Keratinocyte (primary cell): Measurements from ENCODE around the gene DPH6. TPM values are rescaled to one million over a fixed set of nuclear protein-coding genes. Genes with fewer than 3 reads are reported as not detected.

ENCODE experiments used
- DNase-seq: peaks from one replicate; pipeline ENCODE4 v3.0.0-alpha.2; 2011; ENCODE audit warnings: low read depth, missing footprints, low spot score
- FAIRE-seq: peaks from 2 replicates; lab custom pipeline; 2011; peaks lifted over from hg19 to GRCh38; lab: Jason Lieb, UNC
- H2AFZ ChIP-seq: 2 replicates; pipeline ENCODE4 v1.6.0; 2012; ENCODE audit warnings: low read length, control low read depth, inconsistent platforms; ENCODE audit not compliant: control insufficient read depth
- H3K27ac ChIP-seq: 2 replicates; pipeline ENCODE4 v1.5.1; 2011; ENCODE audit warnings: low read length; ENCODE audit not compliant: control insufficient read depth, insufficient read depth
- H3K27me3 ChIP-seq: 3 replicates; pipeline ENCODE4 v1.6.0; 2011; ENCODE audit warnings: low read length; ENCODE audit not compliant: control insufficient read depth, insufficient read depth; ENCODE audit errors: extremely low read depth
- H3K36me3 ChIP-seq, 2 experiments: 2 replicates in 1 of 2; 3 replicates in 1 of 2; pipeline ENCODE4 v1.5.1; 2011; ENCODE audit warnings: low read length in 2 of 2, mild to moderate bottlenecking in 1 of 2; ENCODE audit not compliant: control insufficient read depth in 2 of 2, insufficient read depth in 2 of 2; ENCODE audit errors: extremely low read depth in 1 of 2
- H3K4me1 ChIP-seq: 3 replicates; pipeline ENCODE4 v1.5.1; 2011; ENCODE audit warnings: low read length; ENCODE audit not compliant: control insufficient read depth, insufficient read depth; ENCODE audit errors: extremely low read depth
- H3K4me2 ChIP-seq: 3 replicates; pipeline ENCODE4 v1.6.0; 2011; ENCODE audit warnings: low read depth, low read length; ENCODE audit not compliant: control insufficient read depth, insufficient read depth; ENCODE audit errors: extremely low read depth
- H3K4me3 ChIP-seq, 3 experiments: fragments of 200-600 bp in 1 of 3; sonication (generic) in 1 of 3; 2 replicates in 2 of 3; 3 replicates in 1 of 3; pipeline ENCODE4 v1.5.1; 2011 to 2016; ENCODE audit warnings: low read length in 3 of 3, mild to moderate bottlenecking in 3 of 3, control low read depth in 2 of 3, inconsistent platforms in 1 of 3, low read depth in 1 of 3, mixed read lengths in 1 of 3, mixed run types in 1 of 3, moderate library complexity in 1 of 3; ENCODE audit not compliant: control insufficient read depth in 2 of 3, insufficient read depth in 2 of 3; ENCODE audit errors: extremely low read depth in 1 of 3
- H3K79me2 ChIP-seq: 2 replicates; pipeline ENCODE4 v1.6.0; 2012; ENCODE audit warnings: low read length; ENCODE audit not compliant: control insufficient read depth, insufficient read depth
- H3K9ac ChIP-seq: 3 replicates; pipeline ENCODE4 v1.6.0; 2011; ENCODE audit warnings: low read length; ENCODE audit not compliant: control insufficient read depth, insufficient read depth; ENCODE audit errors: extremely low read depth
- H3K9me1 ChIP-seq: 3 replicates; pipeline ENCODE4 v1.6.0; 2011; ENCODE audit warnings: low read length; ENCODE audit not compliant: control insufficient read depth, insufficient read depth; ENCODE audit errors: extremely low read depth
- H3K9me3 ChIP-seq: 2 replicates; pipeline ENCODE4 v1.5.1; 2012; ENCODE audit warnings: low read depth, low read length; ENCODE audit not compliant: control insufficient read depth
- H4K20me1 ChIP-seq: 3 replicates; pipeline ENCODE4 v1.6.0; 2011; ENCODE audit warnings: low read length; ENCODE audit not compliant: control insufficient read depth, insufficient read depth; ENCODE audit errors: extremely low read depth
- CTCF ChIP-seq, 3 experiments: IDR thresholded peaks in 1 of 3; conservative IDR thresholded peaks in 1 of 3; optimal IDR thresholded peaks in 1 of 3; 2 replicates in 2 of 3; 3 replicates in 1 of 3; pipeline versions ENCODE3 to v1.5.1; 2011; ENCODE audit warnings: low read length in 3 of 3, mild to moderate bottlenecking in 3 of 3, moderate library complexity in 2 of 3, control low read depth in 1 of 3, inconsistent platforms in 1 of 3; ENCODE audit not compliant: insufficient read depth in 2 of 3; ENCODE audit errors: extremely low read depth in 1 of 3
- EZH2 ChIP-seq: IDR thresholded peaks from one replicate; pipeline ENCODE4 v1.6.1; 2012; ENCODE audit warnings: inconsistent platforms, mild to moderate bottlenecking, low read length, moderate library complexity
- dilution Hi-C: fragments of 300-500 bp; cut with MboI; formaldehyde crosslinking; loops from one replicate; pipeline ENCODE4 v1.7.0; 2020; ENCODE audit warnings: low sequenced_read_pairs; ENCODE audit not compliant: extremely low pct_ligation_motif_present
- polyA plus RNA-seq, 5 experiments: library from polyadenylated mRNA; depleted of rRNA in 3 of 5; stranded (reverse) in 3 of 5; stranded (forward) in 1 of 5; unstranded in 1 of 5; fragments of >200 nt; gene quantifications; 1 replicate in 1 of 5; 2 replicates in 3 of 5; 3 replicates in 1 of 5; pipeline versions ENCODE4 v1.2.1 to v1.2.3, GENCODE V29; 2011 to 2012; ENCODE audit warnings: missing spikeins in 2 of 5, low read depth in 1 of 5, low replicate concordance in 1 of 5

DPH6 gene
- polyA plus RNA-seq, 1 donor (not counting 4 experiments of a cell fraction or from before 2014, with no cell fraction given) = 13.6 TPM

GRCh38 chr15:35358824-35359223 is 187.1 kb downstream of the DPH6 start:
- Histone ChIP-seq H3K79me2 (no peaks in the 10 kb centered on the region), H3K9me3 (peaks cover 2% of the 10 kb centered on the region), H3K4me2 (no peak overlapping the region), H3K27me3 (no peaks in the 10 kb centered on the region), H3K36me3 (no peaks in the 10 kb centered on the region), H4K20me1 (no peaks in the 10 kb centered on the region), H3K9me1 (no peaks in the 10 kb centered on the region), H3K27ac (no peak overlapping the region), H3K4me1 (no peaks in the 10 kb centered on the region), H3K4me3 (no peak overlapping the region), H2AFZ (no peak overlapping the region), H3K9ac (no peak overlapping the region)
- DNase-seq = no peak
- TF ChIP-seq CTCF (optimal IDR thresholded peaks at IDR 0.05 in 1 of 3, IDR thresholded peaks at IDR 0.05 in 1 of 3, conservative IDR thresholded peaks at IDR 0.05 in 1 of 3; ENCODE audit: extremely low read depth in 1 of 3, insufficient read depth in 2 of 3, low read length in 3 of 3) (no peak), EZH2 (no peak)
- FAIRE-seq = no peak
- dilution Hi-C loops = no loop called here

GRCh38 chr15:35351059-35351458 is 194.9 kb downstream of the DPH6 start:
- no peaks in the 10 kb centered on the region for H3K9me3 ChIP-seq
- DNase-seq (no peak), FAIRE-seq (no peak)
- no peak overlapping the region for H3K9ac ChIP-seq
- no peaks in the 10 kb centered on the region for H3K9me1 ChIP-seq
- H3K4me2 ChIP-seq = peak overlapping the region; percentile 1
- H3K27ac ChIP-seq = peak overlapping the region; percentile 26
- dilution Hi-C loops = no loop called here
- TF ChIP-seq CTCF (optimal IDR thresholded peaks at IDR 0.05 in 1 of 3, IDR thresholded peaks at IDR 0.05 in 1 of 3, conservative IDR thresholded peaks at IDR 0.05 in 1 of 3; ENCODE audit: extremely low read depth in 1 of 3, insufficient read depth in 2 of 3, low read length in 3 of 3) = no peak
- H3K4me1 ChIP-seq = peaks cover 10% of the 10 kb centered on the region
- H4K20me1 ChIP-seq = no peaks in the 10 kb centered on the region
- no peaks in the 10 kb centered on the region for H3K27me3 ChIP-seq
- no peak overlapping the region for H3K4me3 ChIP-seq
- H2AFZ ChIP-seq = no peak overlapping the region
- no peaks in the 10 kb centered on the region for H3K79me2 ChIP-seq
- H3K36me3 ChIP-seq = no peaks in the 10 kb centered on the region
